AG04450 (cell line): ENCODE data around the gene PPP1R3F. TPM values are rescaled to one million over a fixed set of nuclear protein-coding genes. Genes with fewer than 3 reads are reported as not detected.

Experiments used
- CTCF ChIA-PET: fragments of 300-600, 350-600 bp; formaldehyde crosslinking; extraction: SDS; loops from one replicate; lab custom pipeline; 2022; ENCODE audit warnings: antibody characterized with exemption, inconsistent platforms; lab: Charles Lee
- POLR2A ChIA-PET: fragments of 350-600 bp; formaldehyde crosslinking; extraction: SDS; loops from one replicate; lab custom pipeline; 2021; ENCODE audit warnings: antibody characterized with exemption, inconsistent platforms; lab: Yijun Ruan, JAX
- DNase-seq: peaks from one replicate; pipeline ENCODE4 v3.0.0-alpha.2; 2011; ENCODE audit warnings: low read depth, low spot score
- H3K27ac ChIP-seq: one replicate; pipeline ENCODE4 v1.5.1; 2012; ENCODE audit warnings: low read depth, low read length, control low read depth
- H3K27me3 ChIP-seq: one replicate; pipeline ENCODE4 v1.6.0; 2012; ENCODE audit warnings: low read length; ENCODE audit not compliant: control insufficient read depth, insufficient read depth
- H3K4me3 ChIP-seq: 2 replicates; pipeline ENCODE4 v1.5.1; 2011; ENCODE audit warnings: mild to moderate bottlenecking, low read depth, low read length, control low read depth
- H3K9me3 ChIP-seq: 2 replicates; pipeline ENCODE4 v1.5.1; 2012; ENCODE audit warnings: low read length; ENCODE audit not compliant: control insufficient read depth, insufficient read depth
- CTCF ChIP-seq: IDR thresholded peaks from 2 replicates; pipeline ENCODE4 v1.5.1; 2011; ENCODE audit warnings: low read depth, low read length, control low read depth, inconsistent platforms
- polyA plus RNA-seq: library from polyadenylated mRNA; depleted of rRNA; stranded (reverse); fragments of >200 nt; gene quantifications from 2 replicates; pipeline ENCODE4 v1.2.3, GENCODE V29; 2011

The PPP1R3F gene
- polyA plus RNA-seq, 1 experiment = 1.1 TPM

- Histone ChIP-seq H3K9me3 (no peaks in the 10 kb centered on the region), H3K27ac (no peak overlapping the region), H3K4me3 (no peak overlapping the region), H3K27me3 (no peaks in the 10 kb centered on the region)
- CTCF ChIA-PET = interaction anchor here (0.9 kb wide), 1 partner anchor 21 kb away, joined by 3 read pairs; the partner anchor contains the start of gene PPP1R3F
- no peak for DNase-seq
- POLR2A ChIA-PET = no interaction called here
- TF ChIP-seq CTCF = no peak
Observed at GRCh38 chrX:49247916-49248811, 21.4 kb upstream of the PPP1R3F start.

- H3K4me3 ChIP-seq = no peak overlapping the region
- ChIA-PET POLR2A (interaction anchor here (1.6 kb wide), 1 partner anchor 20 kb away, joined by 4 read pairs; the partner anchor contains the start of gene PPP1R3F), CTCF (interaction anchor here (0.9 kb wide), 1 partner anchor 20 kb away, joined by 3 read pairs; the partner anchor contains the start of gene PPP1R3F)
- H3K27ac ChIP-seq = no peak overlapping the region
- no peaks in the 10 kb centered on the region for H3K9me3 ChIP-seq
- no peaks in the 10 kb centered on the region for H3K27me3 ChIP-seq
- DNase-seq = no peak
- TF ChIP-seq CTCF = no peak
Observed at GRCh38 chrX:49249071-49249470, 20.5 kb upstream of the PPP1R3F start.

- no peak overlapping the region for H3K4me3 ChIP-seq
- no peaks in the 10 kb centered on the region for H3K9me3 ChIP-seq
- no peaks in the 10 kb centered on the region for H3K27me3 ChIP-seq
- ChIA-PET CTCF (interaction anchor here (0.9 kb wide), 1 partner anchor 20 kb away, joined by 3 read pairs; the partner anchor contains the start of gene PPP1R3F), POLR2A (interaction anchor here (1.6 kb wide), 1 partner anchor 20 kb away, joined by 4 read pairs; the partner anchor contains the start of gene PPP1R3F)
- no peak for TF ChIP-seq CTCF
- H3K27ac ChIP-seq = no peak overlapping the region
- no peak for DNase-seq
Observed at GRCh38 chrX:49249616-49250015, 20.0 kb upstream of the PPP1R3F start.

- Histone ChIP-seq H3K4me3 (no peak overlapping the region), H3K27me3 (no peaks in the 10 kb centered on the region), H3K9me3 (no peaks in the 10 kb centered on the region), H3K27ac (no peak overlapping the region)
- ChIA-PET POLR2A (interaction anchor here (1.6 kb wide), 1 partner anchor 19 kb away, joined by 4 read pairs; the partner anchor contains the start of gene PPP1R3F), CTCF (no interaction called here)
- TF ChIP-seq CTCF = no peak
- no peak for DNase-seq
Observed at GRCh38 chrX:49250066-49250465, 19.5 kb upstream of the PPP1R3F start.

- no peak overlapping the region for H3K27ac ChIP-seq
- ChIA-PET POLR2A (interaction anchor here (1.6 kb wide), 1 partner anchor 19 kb away, joined by 4 read pairs; the partner anchor contains the start of gene PPP1R3F), CTCF (no interaction called here)
- no peak for TF ChIP-seq CTCF
- no peak overlapping the region for H3K4me3 ChIP-seq
- no peaks in the 10 kb centered on the region for H3K9me3 ChIP-seq
- DNase-seq = no peak
- no peaks in the 10 kb centered on the region for H3K27me3 ChIP-seq
Observed at GRCh38 chrX:49250578-49250977, 19.0 kb upstream of the PPP1R3F start.
